NCI-H2227 treated with DMSO at 0.1 percent for 48 hours (cell line): ENCODE data around the gene ZNF84.

Experiments
- DNase-seq: peaks from one replicate; lab custom pipeline; 2025; lab: John Stamatoyannopoulos, UW

The ZNF84 gene

DNA sequence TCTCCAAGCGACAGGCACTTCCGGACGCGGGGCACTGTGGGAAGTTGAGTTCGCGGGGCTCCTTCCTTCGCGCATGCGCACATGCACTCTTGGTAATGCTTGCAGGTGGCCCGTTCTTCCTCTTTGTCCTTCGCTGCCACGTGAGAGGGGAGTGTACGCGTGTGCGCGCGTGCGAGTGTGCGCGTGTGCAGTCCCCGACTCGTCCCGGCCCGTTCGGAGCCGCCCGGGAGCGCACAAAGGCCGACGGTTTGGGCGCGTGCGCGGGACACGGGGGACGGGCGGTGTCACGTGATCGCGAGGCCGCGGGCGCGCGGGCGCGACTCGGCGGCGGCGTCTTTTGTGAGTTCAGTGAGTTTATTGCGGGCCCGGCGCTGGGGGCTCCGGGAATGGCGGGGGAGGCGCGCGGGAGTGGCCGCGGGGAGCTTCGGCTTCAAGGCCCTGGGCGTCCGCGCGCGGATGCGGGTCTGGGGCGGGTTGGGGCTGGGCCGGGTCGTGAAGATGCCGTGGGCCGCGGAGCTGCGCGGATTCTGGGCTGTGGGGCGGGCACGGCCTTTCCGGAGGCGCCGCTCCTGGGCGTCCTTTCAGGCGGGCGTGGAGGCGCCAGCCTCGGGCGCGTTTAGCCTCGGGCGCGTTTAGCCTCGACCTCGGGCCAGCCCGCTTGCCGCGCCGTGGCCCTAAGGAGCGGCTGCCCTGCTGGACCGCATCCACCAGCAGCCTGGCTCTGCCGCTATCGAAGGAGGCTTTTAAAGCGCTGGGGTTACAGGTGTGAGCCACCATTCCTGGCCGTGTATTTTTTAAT, at the start of gene ZNF84:
TSS of gene ZNF84 (plus strand) at position 303 of the 799 bp plus-strand sequence. CDS start 3,959 bp downstream, outside the sequence.
- DNase-seq: peak; percentile 97

DNA sequence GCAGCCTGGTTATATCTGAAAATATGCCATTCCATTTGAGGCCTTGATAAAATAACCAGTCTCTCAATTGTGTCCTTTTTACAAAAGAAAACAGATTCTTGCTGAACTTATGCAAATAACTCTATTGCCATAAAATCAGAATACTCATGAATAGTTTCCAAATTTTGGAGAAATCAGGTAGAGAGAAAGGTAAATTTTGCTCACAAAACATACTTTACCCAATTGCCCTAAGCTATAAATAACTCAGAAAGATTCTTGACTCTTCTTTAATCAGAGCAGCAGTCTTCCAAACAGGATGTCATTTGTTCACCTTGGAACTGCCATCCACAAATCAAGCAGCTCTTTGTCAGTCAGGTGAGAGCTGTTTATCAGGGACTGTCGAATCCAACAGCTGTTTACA, 38.6 kb upstream of the ZNF84 start:
- DNase-seq: no peak

DNA sequence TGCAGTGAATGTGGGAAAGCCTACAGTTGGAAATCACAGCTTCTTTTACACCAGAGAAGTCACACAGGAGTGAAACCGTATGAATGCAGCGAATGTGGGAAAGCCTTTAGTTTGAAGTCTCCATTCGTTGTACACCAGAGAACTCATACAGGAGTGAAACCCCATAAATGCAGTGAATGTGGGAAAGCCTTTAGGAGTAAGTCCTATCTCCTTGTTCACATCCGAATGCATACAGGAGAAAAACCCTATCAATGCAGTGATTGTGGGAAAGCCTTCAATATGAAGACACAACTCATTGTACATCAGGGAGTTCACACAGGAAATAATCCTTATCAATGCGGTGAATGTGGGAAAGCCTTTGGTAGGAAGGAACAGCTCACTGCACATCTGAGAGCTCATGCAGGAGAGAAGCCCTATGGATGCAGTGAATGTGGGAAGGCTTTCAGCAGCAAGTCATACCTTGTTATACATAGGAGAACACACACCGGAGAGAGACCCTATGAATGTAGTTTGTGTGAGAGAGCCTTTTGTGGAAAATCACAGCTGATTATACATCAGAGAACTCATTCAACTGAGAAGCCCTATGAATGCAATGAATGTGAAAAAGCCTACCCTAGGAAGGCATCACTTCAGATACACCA, 26.5 kb upstream of the ZNF84 start:
- DNase-seq: no peak

DNA sequence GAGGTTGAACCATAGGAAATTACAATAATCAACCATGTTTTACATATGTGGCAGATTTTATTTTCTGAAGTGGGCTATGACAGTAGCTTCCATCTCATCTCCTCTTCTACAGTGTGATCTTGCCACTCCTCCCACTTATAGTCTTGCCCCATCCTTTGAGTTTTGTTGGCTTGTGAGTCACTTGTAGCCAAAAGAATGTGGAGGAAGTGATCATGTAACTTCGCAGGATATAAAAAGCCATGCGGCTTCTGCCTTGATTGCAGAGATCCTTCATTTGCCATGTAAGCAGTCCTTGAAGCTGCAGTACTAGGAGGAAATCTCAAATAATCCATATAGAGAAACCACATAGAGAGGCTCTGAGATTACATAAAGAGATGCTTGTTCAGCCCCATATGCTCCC, 13.7 kb upstream of the ZNF84 start:
- DNase-seq: no peak

DNA sequence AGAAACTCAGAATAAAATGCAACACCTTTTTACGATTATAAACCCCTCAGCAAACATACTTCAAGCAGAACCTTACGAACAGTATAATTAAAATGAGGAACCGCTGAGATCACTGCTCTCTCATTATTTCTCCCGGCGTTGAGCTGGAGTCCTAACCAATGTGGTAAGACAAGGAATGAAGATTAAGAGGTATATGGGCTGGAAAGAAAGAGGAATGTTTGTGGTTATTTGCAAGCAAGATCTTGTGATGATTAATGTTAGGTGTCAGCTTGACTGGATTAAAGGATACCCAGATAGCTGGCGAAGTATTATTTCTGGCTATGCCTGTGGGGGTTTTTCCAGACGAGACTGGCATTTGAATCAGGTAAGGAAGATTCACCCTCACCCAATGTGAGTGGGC, 10.3 kb upstream of the ZNF84 start:
- DNase-seq: no peak

DNA sequence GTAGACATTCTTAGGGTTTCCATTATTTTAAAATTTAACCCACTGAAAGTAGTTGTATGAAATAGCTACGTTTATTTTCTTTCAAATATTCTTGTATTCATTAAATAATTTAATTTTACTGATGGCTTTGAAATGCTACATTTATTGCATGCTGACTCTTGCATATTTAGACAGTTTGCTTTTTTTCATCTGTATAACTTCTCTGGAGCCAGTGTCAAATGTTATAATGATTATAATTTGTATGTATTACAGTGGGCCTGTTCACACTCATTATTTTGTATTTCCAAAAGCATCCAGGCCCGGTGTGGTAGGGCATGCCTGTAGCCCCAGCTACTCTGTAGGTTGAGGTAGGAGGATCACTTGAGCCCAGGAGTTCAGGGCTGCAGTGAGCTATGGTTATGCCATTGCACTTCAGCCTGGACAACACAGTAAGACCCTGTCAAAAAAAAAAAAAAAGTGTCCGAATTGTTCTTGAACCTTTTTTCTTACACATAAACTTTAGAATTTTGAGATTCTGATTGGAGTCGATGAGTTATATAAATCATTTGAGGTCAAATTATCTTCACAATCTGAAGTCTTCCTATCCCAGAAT, 905 bp downstream of the ZNF84 start:
- DNase-seq: no peak

DNA sequence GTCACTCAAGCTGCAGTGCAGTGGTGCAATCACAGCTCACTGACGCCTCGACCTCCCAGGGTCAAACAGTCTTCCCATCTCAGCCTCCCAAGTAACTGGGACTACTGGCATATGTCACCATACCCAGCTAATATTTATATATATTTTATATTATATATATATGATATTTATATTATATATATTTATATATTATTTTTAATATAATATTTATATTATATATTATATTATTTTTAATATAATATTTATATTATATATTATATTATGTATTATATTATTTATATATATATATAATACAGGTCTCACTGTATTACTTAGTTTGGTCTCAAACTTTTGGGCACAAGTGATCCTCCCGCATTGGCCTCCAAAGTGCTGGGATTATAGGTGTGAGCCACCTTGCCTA, 9.4 kb downstream of the ZNF84 start:
- no peak for DNase-seq

DNA sequence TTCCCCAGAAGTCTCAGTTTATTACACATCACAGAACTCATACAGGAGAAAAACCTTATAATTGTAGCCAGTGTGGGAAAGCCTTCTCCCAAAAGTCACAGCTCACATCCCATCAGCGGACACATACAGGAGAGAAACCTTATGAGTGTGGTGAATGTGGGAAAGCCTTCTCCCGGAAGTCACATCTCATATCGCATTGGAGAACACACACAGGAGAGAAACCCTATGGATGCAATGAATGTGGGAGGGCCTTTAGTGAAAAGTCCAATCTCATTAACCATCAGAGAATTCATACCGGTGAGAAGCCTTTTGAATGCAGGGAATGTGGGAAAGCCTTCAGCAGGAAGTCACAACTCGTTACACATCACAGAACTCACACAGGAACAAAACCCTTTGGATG, 20.1 kb downstream of the ZNF84 start:
- no peak for DNase-seq

DNA sequence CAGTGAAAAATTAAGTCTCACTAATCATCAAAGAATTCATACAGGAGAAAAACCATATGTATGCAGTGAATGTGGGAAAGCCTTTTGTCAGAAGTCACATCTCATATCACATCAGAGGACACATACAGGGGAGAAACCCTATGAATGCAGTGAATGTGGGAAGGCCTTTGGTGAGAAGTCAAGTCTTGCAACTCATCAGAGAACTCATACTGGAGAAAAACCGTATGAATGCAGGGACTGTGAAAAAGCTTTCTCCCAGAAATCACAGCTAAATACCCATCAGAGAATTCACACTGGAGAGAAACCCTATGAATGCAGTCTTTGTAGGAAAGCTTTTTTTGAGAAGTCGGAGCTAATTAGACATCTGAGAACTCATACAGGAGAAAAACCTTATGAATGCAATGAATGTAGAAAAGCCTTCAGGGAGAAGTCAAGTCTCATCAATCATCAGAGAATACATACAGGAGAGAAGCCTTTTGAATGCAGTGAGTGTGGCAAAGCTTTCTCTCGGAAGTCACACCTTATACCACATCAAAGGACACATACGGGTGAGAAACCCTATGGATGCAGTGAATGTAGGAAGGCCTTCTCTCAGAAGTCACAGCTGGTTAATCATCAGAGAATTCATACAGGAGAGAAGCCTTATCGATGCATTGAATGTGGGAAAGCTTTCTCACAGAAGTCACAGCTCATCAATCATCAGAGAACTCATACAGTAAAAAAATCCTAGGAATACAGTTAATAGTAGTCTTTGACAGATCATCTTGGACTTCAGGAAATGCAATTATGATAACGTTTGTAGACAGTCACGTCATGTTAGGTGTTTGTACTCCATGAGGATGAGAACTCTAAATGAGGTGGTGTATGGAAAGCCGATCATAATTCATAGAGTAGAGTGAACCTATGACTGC, 21.1 kb downstream of the ZNF84 start:
- DNase-seq: no peak

DNA sequence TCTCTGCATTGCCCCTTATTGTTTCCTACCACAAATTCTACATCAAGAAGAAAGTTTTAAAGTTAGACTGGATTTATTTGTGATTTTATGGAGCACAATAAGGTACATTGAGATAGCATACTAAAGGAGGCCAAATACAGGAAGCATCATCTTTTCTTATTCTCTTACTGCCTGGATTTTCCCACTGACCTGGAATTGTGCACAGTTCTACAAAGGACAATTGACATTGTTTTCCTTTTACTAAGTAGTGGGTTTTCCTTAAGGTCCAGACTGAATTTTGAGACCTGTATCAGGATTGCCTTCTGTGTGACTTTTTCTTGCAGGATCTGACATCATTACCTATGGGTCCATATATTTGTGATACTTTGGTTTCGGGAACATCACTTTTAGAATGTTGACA, 24.6 kb downstream of the ZNF84 start:
- no peak for DNase-seq

DNA sequence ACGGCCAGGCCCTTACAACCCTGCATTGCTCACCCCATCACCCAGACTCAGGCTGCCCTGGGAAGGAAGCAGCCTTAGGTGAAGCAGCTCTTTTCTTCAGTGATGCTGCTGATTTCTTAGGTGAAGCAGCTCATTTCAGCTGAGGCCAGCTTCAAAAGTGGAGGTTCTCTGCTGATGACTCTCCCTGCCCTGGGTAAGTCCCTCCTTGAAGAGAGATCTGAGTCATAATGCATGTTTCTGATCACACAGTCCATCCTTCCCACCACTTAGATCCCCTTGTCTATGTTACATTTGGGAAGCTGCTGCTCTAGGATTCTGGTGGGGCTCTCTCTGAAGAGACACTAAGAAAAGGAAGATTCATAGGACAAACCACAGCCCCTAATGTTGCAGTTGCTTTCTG, 26.2 kb downstream of the ZNF84 start:
- no peak for DNase-seq

DNA sequence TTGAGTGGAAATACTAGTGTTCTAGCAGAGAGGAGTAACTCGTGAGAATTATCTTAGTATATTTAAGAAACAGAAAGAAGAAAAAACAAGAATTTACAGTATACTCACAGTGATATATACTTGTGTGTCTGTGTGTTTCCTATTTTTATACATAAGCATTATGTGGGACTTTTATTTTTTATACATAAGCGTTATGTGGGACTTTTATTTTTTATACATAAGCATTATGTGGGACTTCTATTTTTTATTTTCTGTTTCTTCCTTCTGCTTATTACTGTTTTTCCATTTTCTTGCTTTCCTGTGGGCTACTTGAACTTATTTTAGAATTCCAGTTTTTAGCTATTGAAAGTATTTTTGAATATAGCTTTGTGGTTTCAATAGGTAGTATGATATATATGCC, 36.5 kb downstream of the ZNF84 start:
- DNase-seq: no peak

DNA sequence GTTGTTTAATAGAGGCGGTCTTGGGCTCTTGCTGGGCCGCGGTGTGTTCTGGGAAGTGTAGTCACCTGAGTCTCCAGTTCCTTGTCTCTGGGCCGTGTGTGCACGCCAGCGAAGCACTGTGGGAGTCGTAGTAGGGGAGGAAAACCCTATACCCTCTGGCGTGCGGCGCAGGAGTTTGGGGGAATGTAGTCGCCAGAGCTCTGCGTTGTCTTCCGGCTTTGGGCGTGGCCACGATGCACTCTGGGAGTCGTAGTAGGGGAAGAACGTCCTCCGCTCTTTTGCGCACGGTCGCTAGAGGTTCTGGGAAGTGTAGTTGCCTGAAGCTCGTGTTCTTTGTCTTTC, 42.7 kb downstream of the ZNF84 start:
- DNase-seq: peak; percentile 100

DNA sequence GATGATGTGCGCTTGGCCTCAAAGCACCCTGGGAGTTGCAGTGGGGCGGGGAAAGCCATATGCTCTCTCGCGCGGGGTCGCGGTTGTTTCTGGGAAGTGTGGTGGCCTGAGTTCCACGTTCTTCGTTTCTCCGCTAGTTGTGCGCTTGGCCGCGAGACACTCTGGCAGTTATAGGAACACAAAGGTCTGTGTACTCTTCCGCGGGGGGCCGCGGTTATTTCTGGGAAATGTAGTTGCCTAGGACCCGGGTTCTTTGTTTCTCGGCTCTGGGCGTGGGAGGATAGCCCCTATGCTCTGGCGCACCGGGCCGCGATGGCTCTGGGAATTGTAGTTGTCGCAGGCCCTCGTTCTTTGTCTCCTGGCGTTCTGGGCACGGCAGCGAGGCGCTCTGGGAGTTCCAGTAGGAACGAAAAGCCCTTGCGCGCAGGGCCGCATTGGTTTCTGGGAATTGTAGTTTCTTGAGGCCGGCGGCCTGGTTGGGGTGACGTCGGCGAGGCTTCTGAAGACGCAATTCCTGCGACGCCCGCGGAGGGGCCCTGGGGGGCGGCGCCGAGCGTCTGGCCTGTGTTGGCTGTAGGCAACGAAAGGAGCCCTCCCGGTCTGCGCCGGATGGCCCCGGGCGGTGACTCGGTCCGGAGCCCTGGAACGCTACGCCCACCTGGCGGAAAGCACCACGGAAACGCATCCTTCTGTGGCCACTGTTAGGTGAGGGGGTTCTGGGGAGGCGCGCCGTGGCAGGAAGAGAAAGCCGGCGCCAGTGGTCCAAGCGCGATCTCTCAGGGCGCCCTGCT, 43.3 kb downstream of the ZNF84 start, which contains the start of gene ZNF140:
TSS of gene ZNF140 (plus strand) at position 556 of the 791 bp plus-strand sequence. CDS start 398 bp downstream, outside the sequence.
- DNase-seq: peak; percentile 100

DNA sequence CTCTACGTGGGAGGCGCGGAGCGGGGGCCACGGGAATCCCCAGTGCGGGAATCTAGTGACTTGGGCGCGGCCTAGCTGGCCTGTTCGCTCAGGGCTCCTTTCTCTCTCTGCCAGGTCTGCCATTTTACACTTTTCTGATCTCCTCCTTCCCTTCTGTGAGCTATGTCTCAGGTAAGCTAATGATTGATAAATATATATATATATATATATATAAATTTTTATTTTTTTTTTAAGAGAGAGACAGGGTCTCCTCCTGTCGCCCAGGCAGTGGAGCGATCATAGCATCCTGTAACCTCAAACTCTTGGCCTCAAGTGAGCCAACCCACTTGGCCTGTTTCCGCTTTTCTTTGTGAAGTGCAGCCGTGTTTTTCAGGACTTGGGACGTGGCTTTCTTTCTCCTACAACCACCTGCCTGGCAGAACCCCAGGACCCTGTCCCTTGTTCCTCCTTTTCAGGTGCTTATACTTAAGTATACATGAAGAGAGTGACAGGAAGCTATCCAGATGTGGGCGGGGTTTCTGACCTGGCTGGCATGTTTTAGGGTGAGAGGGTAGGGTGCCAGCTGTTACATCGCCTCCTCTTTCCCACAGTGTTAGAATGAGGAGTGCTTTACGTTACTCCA, 44.0 kb downstream of the ZNF84 start:
- no peak for DNase-seq

DNA sequence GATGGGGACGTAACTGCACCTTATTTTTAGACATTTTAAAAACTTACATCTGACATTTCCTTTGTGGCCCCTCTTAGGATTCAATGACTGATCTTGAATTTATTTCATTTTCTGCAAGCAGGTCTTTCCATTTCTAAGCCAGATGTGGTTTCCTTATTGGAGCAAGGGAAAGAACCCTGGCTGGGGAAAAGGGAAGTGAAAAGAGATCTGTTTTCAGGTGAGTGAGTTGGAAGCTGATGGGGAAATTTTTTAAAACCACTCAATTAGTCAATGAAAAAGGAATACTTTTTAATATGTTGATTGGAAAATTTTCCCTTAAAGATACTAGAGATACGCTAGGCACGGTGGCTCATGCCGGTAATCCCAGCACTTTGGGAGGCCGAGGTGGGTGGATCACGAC, 46.0 kb downstream of the ZNF84 start:
- DNase-seq: no peak

DNA sequence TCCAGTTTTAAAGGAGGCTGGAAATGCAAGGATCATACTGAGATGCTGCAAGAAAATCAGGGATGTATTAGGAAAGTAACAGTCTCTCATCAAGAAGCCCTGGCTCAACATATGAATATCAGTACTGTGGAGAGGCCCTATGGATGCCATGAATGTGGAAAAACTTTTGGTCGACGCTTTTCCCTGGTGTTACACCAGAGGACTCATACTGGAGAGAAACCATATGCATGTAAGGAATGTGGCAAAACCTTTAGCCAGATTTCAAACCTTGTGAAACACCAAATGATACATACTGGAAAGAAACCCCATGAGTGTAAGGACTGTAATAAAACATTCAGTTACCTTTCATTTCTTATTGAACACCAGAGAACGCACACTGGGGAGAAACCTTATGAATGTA, 68.3 kb downstream of the ZNF84 start:
- no peak for DNase-seq

DNA sequence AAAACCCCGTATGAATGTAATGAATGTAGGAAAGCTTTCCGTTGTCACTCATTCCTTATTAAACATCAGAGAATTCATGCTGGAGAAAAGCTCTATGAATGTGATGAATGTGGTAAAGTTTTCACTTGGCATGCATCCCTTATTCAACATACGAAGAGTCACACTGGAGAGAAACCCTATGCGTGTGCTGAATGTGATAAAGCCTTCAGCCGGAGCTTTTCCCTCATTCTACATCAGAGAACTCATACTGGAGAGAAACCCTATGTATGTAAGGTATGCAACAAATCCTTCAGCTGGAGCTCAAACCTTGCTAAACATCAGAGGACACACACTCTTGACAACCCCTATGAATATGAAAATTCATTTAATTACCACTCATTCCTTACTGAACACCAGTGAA, 68.9 kb downstream of the ZNF84 start:
- no peak for DNase-seq

DNA sequence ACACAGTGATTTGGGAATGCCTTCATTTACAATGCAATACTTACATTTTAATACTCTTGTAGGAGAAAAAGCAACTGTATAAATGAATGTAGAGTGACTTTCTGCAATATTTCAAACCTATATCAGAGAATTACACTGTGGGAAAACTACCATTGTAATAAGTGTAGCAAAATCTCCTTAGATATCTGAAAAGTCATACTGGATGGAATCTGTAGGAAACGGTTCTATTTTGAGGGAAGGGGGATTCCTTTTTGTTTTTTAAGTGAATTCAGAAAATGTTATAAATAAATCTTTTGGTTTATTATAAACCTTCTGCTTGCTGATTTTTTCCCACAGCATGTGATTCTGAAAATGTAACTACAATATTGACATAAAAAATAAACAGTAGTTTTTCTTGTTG, 69.8 kb downstream of the ZNF84 start:
- DNase-seq: no peak

DNA sequence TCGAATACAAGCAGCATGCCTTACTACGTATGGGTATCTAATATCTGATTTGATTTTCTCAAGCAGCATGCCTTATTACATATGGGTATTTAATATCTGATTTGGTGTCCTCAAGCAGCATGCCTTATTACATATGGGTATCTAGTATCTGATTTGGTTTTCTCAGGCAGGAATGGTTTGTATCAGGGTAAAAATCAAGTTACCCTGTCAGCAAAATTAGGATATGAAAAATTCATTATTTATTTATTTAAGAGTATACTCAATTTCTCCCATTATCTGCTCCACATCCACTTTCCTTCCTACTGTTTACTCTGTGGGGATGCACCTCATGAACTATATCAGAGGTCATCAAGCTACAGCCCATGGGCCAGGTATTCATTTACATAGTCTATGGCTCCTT, 70.8 kb downstream of the ZNF84 start:
- no peak for DNase-seq
